ENCODE data around the gene SPCS3.

- TF ChIP-seq CTCF (IDR thresholded peaks at IDR 0.05) (no peak), POLR2A (IDR thresholded peaks at IDR 0.05) (no peak)
These were observed 60.8 kb downstream of the SPCS3 start for GRCh38 chr4:176380352-176381157.

Measured in Peyer's patch (tissue), 4 donors.